HEK293 (cell line): ENCODE data around the gene TTC39A.

Source experiments
- IKZF3 ChIP-seq: fragments of 450-650 bp; IDR thresholded peaks from 2 replicates; pipeline ENCODE4 v1.5.0; 2018; ENCODE audit warnings: missing biosample characterization, mild to moderate bottlenecking, missing genetic modification characterization, moderate library complexity
- KLF16 ChIP-seq: fragments of 450-650 bp; formaldehyde crosslinking; IDR thresholded peaks from 2 replicates; pipeline ENCODE4 v1.5.1; 2017; ENCODE audit warnings: missing biosample characterization, missing genetic modification characterization
- KLF8 ChIP-seq: fragments of 450-650 bp; formaldehyde crosslinking; IDR thresholded peaks from 2 replicates; pipeline ENCODE4 v1.5.1; 2016; ENCODE audit warnings: missing biosample characterization, missing genetic modification characterization
- KLF9 ChIP-seq: fragments of 450-650 bp; formaldehyde crosslinking; IDR thresholded peaks from 2 replicates; pipeline ENCODE4 v1.5.1; 2016; ENCODE audit warnings: missing biosample characterization, missing genetic modification characterization, low read depth
- OSR2 ChIP-seq: fragments of 450-650 bp; formaldehyde crosslinking; IDR thresholded peaks from 2 replicates; pipeline ENCODE4 v1.5.1; 2016; ENCODE audit warnings: missing biosample characterization, missing genetic modification characterization
- OVOL3 ChIP-seq: fragments of 450-650 bp; formaldehyde crosslinking; IDR thresholded peaks from 2 replicates; pipeline ENCODE4 v1.5.1; 2016; ENCODE audit warnings: missing biosample characterization, missing genetic modification characterization
- SALL2 ChIP-seq: fragments of 450-650 bp; formaldehyde crosslinking; IDR thresholded peaks from 2 replicates; pipeline ENCODE4 v1.5.0; 2017; ENCODE audit warnings: missing biosample characterization, mild to moderate bottlenecking, missing genetic modification characterization, borderline replicate concordance
- SP7 ChIP-seq: fragments of 450-650 bp; formaldehyde crosslinking; IDR thresholded peaks from 2 replicates; pipeline ENCODE4 v1.5.1; 2016; ENCODE audit warnings: missing biosample characterization, missing genetic modification characterization
- ZBTB7A ChIP-seq: fragments of 450-650 bp; formaldehyde crosslinking; IDR thresholded peaks from 2 replicates; pipeline ENCODE4 v1.5.1; 2016; ENCODE audit warnings: low read depth, missing biosample characterization, missing genetic modification characterization
- ZEB2 ChIP-seq: fragments of 450-650 bp; formaldehyde crosslinking; IDR thresholded peaks from 2 replicates; pipeline ENCODE4 v1.5.1; 2016; ENCODE audit warnings: missing biosample characterization, missing genetic modification characterization
- ZNF133 ChIP-seq: fragments of 450-650 bp; formaldehyde crosslinking; IDR thresholded peaks from 2 replicates; pipeline ENCODE4 v1.5.1; 2016; ENCODE audit warnings: missing biosample characterization, missing genetic modification characterization
- ZNF155 ChIP-seq: fragments of 450-650 bp; formaldehyde crosslinking; IDR thresholded peaks from 2 replicates; pipeline ENCODE4 v1.5.1; 2016; ENCODE audit warnings: missing biosample characterization, missing genetic modification characterization
- ZNF175 ChIP-seq: fragments of 450-650 bp; formaldehyde crosslinking; IDR thresholded peaks from 2 replicates; pipeline ENCODE4 v1.5.1; 2016; ENCODE audit warnings: missing biosample characterization, missing genetic modification characterization
- ZNF335 ChIP-seq: fragments of 450-650 bp; formaldehyde crosslinking; conservative IDR thresholded peaks from 2 replicates; pipeline ENCODE4 v1.5.1; 2016; ENCODE audit warnings: missing biosample characterization, missing genetic modification characterization
- ZNF404 ChIP-seq: fragments of 450-650 bp; formaldehyde crosslinking; IDR thresholded peaks from 2 replicates; pipeline ENCODE4 v1.5.1; 2017; ENCODE audit warnings: missing biosample characterization, missing genetic modification characterization
- ZNF510 ChIP-seq: fragments of 450-650 bp; formaldehyde crosslinking; IDR thresholded peaks from 2 replicates; pipeline ENCODE4 v1.5.1; 2018; ENCODE audit warnings: mild to moderate bottlenecking, missing genetic modification characterization, missing biosample characterization; ENCODE audit not compliant: insufficient replicate concordance
- ZNF610 ChIP-seq: fragments of 450-650 bp; formaldehyde crosslinking; IDR thresholded peaks from 2 replicates; pipeline ENCODE4 v1.5.1; 2016; ENCODE audit warnings: missing biosample characterization, missing genetic modification characterization, borderline replicate concordance
- ZNF629 ChIP-seq: fragments of 450-650 bp; formaldehyde crosslinking; IDR thresholded peaks from 2 replicates; pipeline ENCODE4 v1.5.1; 2017; ENCODE audit warnings: missing biosample characterization, missing genetic modification characterization
- ZSCAN16 ChIP-seq: fragments of 450-650 bp; formaldehyde crosslinking; IDR thresholded peaks from 2 replicates; pipeline ENCODE4 v1.5.1; 2016; ENCODE audit warnings: missing biosample characterization, missing genetic modification characterization
- ZXDB ChIP-seq: fragments of 450-650 bp; formaldehyde crosslinking; IDR thresholded peaks from 2 replicates; pipeline ENCODE4 v1.5.1; 2016; ENCODE audit warnings: missing biosample characterization, missing genetic modification characterization
- TF ChIP-seq, protein P1 (sequence below): fragments of 450-650 bp; formaldehyde crosslinking; IDR thresholded peaks from 2 replicates; pipeline ENCODE4 v1.5.1; 2017; ENCODE audit warnings: missing biosample characterization, missing genetic modification characterization
- TF ChIP-seq, protein P2 (sequence below): fragments of 450-650 bp; formaldehyde crosslinking; IDR thresholded peaks from 2 replicates; pipeline ENCODE4 v1.5.1; 2016; ENCODE audit warnings: missing biosample characterization, missing genetic modification characterization, borderline replicate concordance
- TF ChIP-seq, protein P3 (sequence below): fragments of 450-650 bp; formaldehyde crosslinking; IDR thresholded peaks from 2 replicates; pipeline ENCODE4 v1.5.1; 2016; ENCODE audit warnings: missing biosample characterization, missing genetic modification characterization

Gene TTC39A

DNA sequence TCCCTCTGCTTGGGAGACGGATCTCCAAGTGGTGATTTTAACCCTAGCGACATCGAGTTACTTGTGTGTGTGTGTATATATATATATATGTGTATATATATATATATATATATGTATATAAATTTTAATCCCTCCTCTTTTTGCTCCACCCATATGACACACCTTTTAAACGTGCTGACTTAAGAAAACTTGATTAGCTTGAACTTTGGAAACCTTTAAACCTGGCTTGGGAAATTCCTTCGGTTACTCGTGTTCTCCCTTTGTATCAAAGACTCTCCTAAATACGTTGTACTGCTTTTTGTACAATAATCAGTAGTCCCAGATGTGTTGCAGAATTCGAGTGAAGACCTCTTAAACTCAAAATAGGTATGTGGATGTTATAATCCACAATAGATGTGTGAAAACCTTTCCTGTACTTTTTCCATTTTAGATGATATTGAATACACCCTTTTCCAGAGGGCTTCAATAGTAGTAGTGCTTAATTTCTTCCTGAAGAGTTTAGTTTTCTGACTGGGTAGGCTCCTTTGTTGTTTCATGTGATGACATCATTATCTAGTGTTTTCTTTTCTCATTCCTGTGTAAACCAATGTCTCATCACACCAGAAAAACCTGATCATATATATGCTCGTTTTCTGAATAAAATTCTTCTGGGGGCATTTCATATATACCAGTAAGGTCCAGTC lies 92.9 kb downstream of the TTC39A start (continued):
- TF ChIP-seq, protein P1, sequence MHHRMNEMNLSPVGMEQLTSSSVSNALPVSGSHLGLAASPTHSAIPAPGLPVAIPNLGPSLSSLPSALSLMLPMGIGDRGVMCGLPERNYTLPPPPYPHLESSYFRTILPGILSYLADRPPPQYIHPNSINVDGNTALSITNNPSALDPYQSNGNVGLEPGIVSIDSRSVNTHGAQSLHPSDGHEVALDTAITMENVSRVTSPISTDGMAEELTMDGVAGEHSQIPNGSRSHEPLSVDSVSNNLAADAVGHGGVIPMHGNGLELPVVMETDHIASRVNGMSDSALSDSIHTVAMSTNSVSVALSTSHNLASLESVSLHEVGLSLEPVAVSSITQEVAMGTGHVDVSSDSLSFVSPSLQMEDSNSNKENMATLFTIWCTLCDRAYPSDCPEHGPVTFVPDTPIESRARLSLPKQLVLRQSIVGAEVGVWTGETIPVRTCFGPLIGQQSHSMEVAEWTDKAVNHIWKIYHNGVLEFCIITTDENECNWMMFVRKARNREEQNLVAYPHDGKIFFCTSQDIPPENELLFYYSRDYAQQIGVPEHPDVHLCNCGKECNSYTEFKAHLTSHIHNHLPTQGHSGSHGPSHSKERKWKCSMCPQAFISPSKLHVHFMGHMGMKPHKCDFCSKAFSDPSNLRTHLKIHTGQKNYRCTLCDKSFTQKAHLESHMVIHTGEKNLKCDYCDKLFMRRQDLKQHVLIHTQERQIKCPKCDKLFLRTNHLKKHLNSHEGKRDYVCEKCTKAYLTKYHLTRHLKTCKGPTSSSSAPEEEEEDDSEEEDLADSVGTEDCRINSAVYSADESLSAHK (tag by site-specific recombination), result no peak
- TF ChIP-seq IKZF3 (0 out of 2 replicates have a peak, but pooled peaks have one; percentile 30), ZNF510 (tag by site-specific recombination) (no peak), ZSCAN16 (tag by site-specific recombination) (no peak), SALL2 (tag by site-specific recombination) (no peak), KLF8 (tag by site-specific recombination) (no peak), ZNF629 (peak; percentile 88), ZNF155 (tag by site-specific recombination) (no peak), KLF16 (tag by site-specific recombination) (peak; percentile 6; the same call in 1 of the 2 replicates), ZNF335 (tag by site-specific recombination) (peak; percentile 37; the same call in 1 of the 2 replicates), KLF9 (tag by site-specific recombination) (no peak), ZNF610 (no peak), ZNF404 (tag by site-specific recombination) (no peak), OSR2 (no peak), OVOL3 (no peak), ZNF133 (tag by site-specific recombination) (no peak), ZEB2 (tag by site-specific recombination) (peak; percentile 32; the same call in 1 of the 2 replicates), SP7 (no peak; the same call in 1 of the 2 replicates), ZNF175 (tag by site-specific recombination) (no peak), ZXDB (tag by site-specific recombination) (no peak), ZBTB7A (tag by site-specific recombination) (no peak)
- TF ChIP-seq, protein P2, sequence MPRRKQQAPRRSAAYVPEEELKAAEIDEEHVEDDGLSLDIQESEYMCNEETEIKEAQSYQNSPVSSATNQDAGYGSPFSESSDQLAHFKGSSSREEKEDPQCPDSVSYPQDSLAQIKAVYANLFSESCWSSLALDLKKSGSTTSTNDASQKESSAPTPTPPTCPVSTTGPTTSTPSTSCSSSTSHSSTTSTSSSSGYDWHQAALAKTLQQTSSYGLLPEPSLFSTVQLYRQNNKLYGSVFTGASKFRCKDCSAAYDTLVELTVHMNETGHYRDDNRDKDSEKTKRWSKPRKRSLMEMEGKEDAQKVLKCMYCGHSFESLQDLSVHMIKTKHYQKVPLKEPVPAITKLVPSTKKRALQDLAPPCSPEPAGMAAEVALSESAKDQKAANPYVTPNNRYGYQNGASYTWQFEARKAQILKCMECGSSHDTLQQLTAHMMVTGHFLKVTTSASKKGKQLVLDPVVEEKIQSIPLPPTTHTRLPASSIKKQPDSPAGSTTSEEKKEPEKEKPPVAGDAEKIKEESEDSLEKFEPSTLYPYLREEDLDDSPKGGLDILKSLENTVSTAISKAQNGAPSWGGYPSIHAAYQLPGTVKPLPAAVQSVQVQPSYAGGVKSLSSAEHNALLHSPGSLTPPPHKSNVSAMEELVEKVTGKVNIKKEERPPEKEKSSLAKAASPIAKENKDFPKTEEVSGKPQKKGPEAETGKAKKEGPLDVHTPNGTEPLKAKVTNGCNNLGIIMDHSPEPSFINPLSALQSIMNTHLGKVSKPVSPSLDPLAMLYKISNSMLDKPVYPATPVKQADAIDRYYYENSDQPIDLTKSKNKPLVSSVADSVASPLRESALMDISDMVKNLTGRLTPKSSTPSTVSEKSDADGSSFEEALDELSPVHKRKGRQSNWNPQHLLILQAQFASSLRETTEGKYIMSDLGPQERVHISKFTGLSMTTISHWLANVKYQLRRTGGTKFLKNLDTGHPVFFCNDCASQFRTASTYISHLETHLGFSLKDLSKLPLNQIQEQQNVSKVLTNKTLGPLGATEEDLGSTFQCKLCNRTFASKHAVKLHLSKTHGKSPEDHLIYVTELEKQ (tag by site-specific recombination), result 0 out of 2 replicates have a peak, but pooled peaks have one; percentile 13
- TF ChIP-seq, protein P3, sequence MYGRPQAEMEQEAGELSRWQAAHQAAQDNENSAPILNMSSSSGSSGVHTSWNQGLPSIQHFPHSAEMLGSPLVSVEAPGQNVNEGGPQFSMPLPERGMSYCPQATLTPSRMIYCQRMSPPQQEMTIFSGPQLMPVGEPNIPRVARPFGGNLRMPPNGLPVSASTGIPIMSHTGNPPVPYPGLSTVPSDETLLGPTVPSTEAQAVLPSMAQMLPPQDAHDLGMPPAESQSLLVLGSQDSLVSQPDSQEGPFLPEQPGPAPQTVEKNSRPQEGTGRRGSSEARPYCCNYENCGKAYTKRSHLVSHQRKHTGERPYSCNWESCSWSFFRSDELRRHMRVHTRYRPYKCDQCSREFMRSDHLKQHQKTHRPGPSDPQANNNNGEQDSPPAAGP (tag by site-specific recombination), result 0 out of 2 replicates have a peak, but pooled peaks have one; percentile 31
